Measurements from ENCODE around the gene ELP1. TPM values are rescaled to one million over a fixed set of nuclear protein-coding genes. Genes with fewer than 3 reads are reported as not detected.
"Not testable (repeated sequence)": the region's sequence is repeated elsewhere in the genome, so short reads cannot be mapped to it uniquely, and the experiment has no call there.

Gene ELP1
- total RNA-seq, 4 donors from 2014 or later: 9.4 to 24.3 (median 13.5) TPM

GRCh38 chr9:108904161-108904560 is 29.8 kb downstream of the ELP1 start:
- H3K27ac ChIP-seq: no peak overlapping the region
- intact Hi-C loops (cut with DNase I; ENCODE audit: low total_unique reads): no loop called here
- TF ChIP-seq POLR2A (IDR thresholded peaks at IDR 0.05) (no peak), CTCF (IDR thresholded peaks at IDR 0.05 in 4 of 5, conservative IDR thresholded peaks at IDR 0.05 in 1 of 5) (no peak)
- H3K9me3 ChIP-seq: no peaks in the 10 kb centered on the region
- in situ Hi-C loops (cut with MboI; ENCODE audit: low sequenced_read_pairs in 4 of 4): no loop called here
- DNase-seq: no peak
- no peaks in the 10 kb centered on the region for H3K27me3 ChIP-seq
- no peaks in the 10 kb centered on the region for H3K4me1 ChIP-seq
- no peak for ATAC-seq
- H3K4me3 ChIP-seq: no peak overlapping the region
- peaks cover 4 to 76% of the 10 kb centered on the region in 2 donors for H3K36me3 ChIP-seq

GRCh38 chr9:108903420-108904103 is 30.4 kb downstream of the ELP1 start:
- ATAC-seq: no peak
- TF ChIP-seq POLR2A (IDR thresholded peaks at IDR 0.05) (no peak), CTCF (IDR thresholded peaks at IDR 0.05 in 4 of 5, conservative IDR thresholded peaks at IDR 0.05 in 1 of 5) (no peak)
- H3K36me3 ChIP-seq: peaks cover 4 to 76% of the 10 kb centered on the region in 2 donors

GRCh38 chr9:108900176-108900575 is 33.7 kb downstream of the ELP1 start:
- peaks cover 0 to 74% of the 10 kb centered on the region in 2 donors for H3K36me3 ChIP-seq
- intact Hi-C loops (cut with DNase I; ENCODE audit: low total_unique reads): no loop called here
- no peaks in the 10 kb centered on the region for H3K27me3 ChIP-seq
- no peak overlapping the region for H3K27ac ChIP-seq
- no peak overlapping the region for H3K4me3 ChIP-seq
- DNase-seq (no peak), ATAC-seq (no peak)
- H3K9me3 ChIP-seq: no peaks in the 10 kb centered on the region
- TF ChIP-seq POLR2A (IDR thresholded peaks at IDR 0.05) (no peak), CTCF (IDR thresholded peaks at IDR 0.05 in 4 of 5, conservative IDR thresholded peaks at IDR 0.05 in 1 of 5) (no peak)
- H3K4me1 ChIP-seq: no peaks in the 10 kb centered on the region
- in situ Hi-C loops (cut with MboI; ENCODE audit: low sequenced_read_pairs in 4 of 4): no loop called here

More at GRCh38 chr9:108903420-108904103, 30.4 kb downstream of the ELP1 start:
- no peak overlapping the region for H3K4me3 ChIP-seq
- H3K27ac ChIP-seq: no peak overlapping the region
- DNase-seq: no peak
- in situ Hi-C loops (cut with MboI; ENCODE audit: low sequenced_read_pairs in 4 of 4): no loop called here
- intact Hi-C loops (cut with DNase I; ENCODE audit: low total_unique reads): no loop called here
- no peaks in the 10 kb centered on the region for H3K4me1 ChIP-seq
- H3K27me3 ChIP-seq: no peaks in the 10 kb centered on the region
- no peaks in the 10 kb centered on the region for H3K9me3 ChIP-seq

GRCh38 chr9:108899023-108899695 is 34.8 kb downstream of the ELP1 start:
- H3K36me3 ChIP-seq: peaks cover 0 to 80% of the 10 kb centered on the region in 2 donors
- in situ Hi-C loops (cut with MboI; ENCODE audit: low sequenced_read_pairs in 4 of 4); H3K4me1 ChIP-seq; ATAC-seq; DNase-seq; H3K27me3 ChIP-seq; H3K27ac ChIP-seq; intact Hi-C loops (cut with DNase I; ENCODE audit: low total_unique reads); H3K4me3 ChIP-seq; H3K9me3 ChIP-seq: not testable (repeated sequence)

- no peaks in the 10 kb centered on the region for H3K27me3 ChIP-seq
- ATAC-seq (no peak), DNase-seq (no peak)
- in situ Hi-C loops (cut with MboI; ENCODE audit: low sequenced_read_pairs in 4 of 4) (no loop called here), intact Hi-C loops (cut with DNase I; ENCODE audit: low total_unique reads) (no loop called here)
- H3K27ac ChIP-seq: no peak overlapping the region
- H3K9me3 ChIP-seq: no peaks in the 10 kb centered on the region
- no peak overlapping the region for H3K4me3 ChIP-seq
- H3K36me3 ChIP-seq: peaks cover 0 to 83% of the 10 kb centered on the region in 2 donors
- TF ChIP-seq CTCF (IDR thresholded peaks at IDR 0.05 in 4 of 5, conservative IDR thresholded peaks at IDR 0.05 in 1 of 5) (no peak), POLR2A (IDR thresholded peaks at IDR 0.05) (no peak)
- H3K4me1 ChIP-seq: no peaks in the 10 kb centered on the region
Measured at GRCh38 chr9:108897324-108898096, 36.4 kb downstream of the ELP1 start.

All from gastrocnemius medialis (tissue), 4 donors.